ENCODE measurements around the gene CTXND1.
A peak's percentile ranks its signal among the peaks of the same experiment; 100 is the strongest.

Gene CTXND1

GRCh38 chr15:80152180-80152895 lies 99.7 kb downstream of the CTXND1 start:
- DNase-seq (ENCODE audit: low read depth) = peak; percentile 82
- H3K4me3 ChIP-seq (ENCODE audit: low read depth, low read length) = peak overlapping the region; percentile 63
- TF ChIP-seq CTCF (IDR thresholded peaks at IDR 0.05; ENCODE audit: control insufficient read depth, extremely low read depth, insufficient read depth) = no peak

- H3K4me3 ChIP-seq (ENCODE audit: low read depth, low read length) = no peak overlapping the region
- no peak for TF ChIP-seq CTCF (IDR thresholded peaks at IDR 0.05; ENCODE audit: control insufficient read depth, extremely low read depth, insufficient read depth)
- DNase-seq (ENCODE audit: low read depth) = no peak
Observed at GRCh38 chr15:80151576-80151975, 100.4 kb downstream of the CTXND1 start.

DNA sequence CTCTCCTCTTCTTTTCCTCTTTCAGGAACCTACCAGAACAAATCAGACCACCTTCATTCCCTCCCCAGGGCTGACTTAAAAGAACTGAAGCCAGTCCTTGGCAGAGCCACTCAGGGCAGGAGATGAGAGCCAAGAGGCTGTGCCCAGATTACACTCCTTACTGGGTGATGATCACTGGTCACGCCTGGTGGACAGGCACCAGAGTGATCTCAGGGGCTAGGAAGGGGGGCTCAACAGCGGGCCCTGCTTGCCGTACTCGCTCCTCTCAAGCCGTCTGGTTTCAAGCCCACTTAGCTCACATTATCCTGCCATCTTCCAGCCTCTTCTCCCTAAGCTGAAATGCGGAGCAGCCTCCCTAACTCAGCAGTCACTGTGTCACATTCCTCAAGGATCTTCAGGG lies 100.9 kb downstream of the CTXND1 start:
- no peak for TF ChIP-seq CTCF (IDR thresholded peaks at IDR 0.05; ENCODE audit: control insufficient read depth, extremely low read depth, insufficient read depth)
- no peak for DNase-seq (ENCODE audit: low read depth)
- H3K4me3 ChIP-seq (ENCODE audit: low read depth, low read length) = no peak overlapping the region

All from LNCaP clone FGC (cell line).